ENCODE data around the gene STXBP6. TPM values are rescaled to one million over a fixed set of nuclear protein-coding genes. Genes with fewer than 3 reads are reported as not detected.

STXBP6 gene
- total and polyA plus RNA-seq, 7 donors, result 7.1 to 32.8 (median 14.3) TPM

DNA sequence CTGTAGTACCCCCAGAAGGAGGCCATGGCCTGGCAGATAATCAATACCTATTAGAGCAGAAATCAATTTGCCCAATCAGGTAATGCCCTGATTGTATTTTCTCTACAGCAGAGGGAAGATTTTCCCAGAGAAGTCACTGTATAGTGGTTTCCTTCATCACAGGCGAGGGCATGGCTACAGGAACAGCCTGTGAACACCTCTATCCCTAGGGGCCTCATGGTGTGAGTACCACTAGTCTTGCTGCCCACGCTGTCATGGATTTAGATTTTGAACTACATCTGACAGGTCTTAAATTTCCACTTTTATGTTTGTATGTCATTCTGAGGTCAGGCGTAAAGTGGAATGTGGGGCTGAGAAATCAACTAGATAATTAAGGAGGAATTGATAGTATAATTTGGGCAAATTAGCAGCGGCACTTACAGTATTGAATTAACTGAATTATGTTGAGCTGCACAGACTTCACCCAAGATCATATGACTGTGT lies 42.4 kb upstream of the STXBP6 start:
- Histone ChIP-seq H3K36me3 (no peaks in the 10 kb centered on the region), H3K9me3 (no peaks in the 10 kb centered on the region), H3K27ac (no peak overlapping the region), H3K27me3 (no peaks in the 10 kb centered on the region), H3K4me3 (no peak overlapping the region), H3K4me1 (no peaks in the 10 kb centered on the region)
- intact Hi-C loops (cut with DNase I), result no loop called here
- TF ChIP-seq, protein P1, sequence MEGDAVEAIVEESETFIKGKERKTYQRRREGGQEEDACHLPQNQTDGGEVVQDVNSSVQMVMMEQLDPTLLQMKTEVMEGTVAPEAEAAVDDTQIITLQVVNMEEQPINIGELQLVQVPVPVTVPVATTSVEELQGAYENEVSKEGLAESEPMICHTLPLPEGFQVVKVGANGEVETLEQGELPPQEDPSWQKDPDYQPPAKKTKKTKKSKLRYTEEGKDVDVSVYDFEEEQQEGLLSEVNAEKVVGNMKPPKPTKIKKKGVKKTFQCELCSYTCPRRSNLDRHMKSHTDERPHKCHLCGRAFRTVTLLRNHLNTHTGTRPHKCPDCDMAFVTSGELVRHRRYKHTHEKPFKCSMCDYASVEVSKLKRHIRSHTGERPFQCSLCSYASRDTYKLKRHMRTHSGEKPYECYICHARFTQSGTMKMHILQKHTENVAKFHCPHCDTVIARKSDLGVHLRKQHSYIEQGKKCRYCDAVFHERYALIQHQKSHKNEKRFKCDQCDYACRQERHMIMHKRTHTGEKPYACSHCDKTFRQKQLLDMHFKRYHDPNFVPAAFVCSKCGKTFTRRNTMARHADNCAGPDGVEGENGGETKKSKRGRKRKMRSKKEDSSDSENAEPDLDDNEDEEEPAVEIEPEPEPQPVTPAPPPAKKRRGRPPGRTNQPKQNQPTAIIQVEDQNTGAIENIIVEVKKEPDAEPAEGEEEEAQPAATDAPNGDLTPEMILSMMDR (IDR thresholded peaks at IDR 0.05), result no peak
- TF ChIP-seq POLR2AphosphoS5 (IDR thresholded peaks at IDR 0.05) (no peak), POLR2A (IDR thresholded peaks at IDR 0.05) (no peak), EP300 (IDR thresholded peaks at IDR 0.05) (no peak)
- no peak for DNase-seq
- 91 to 94% methylated on average over 4 of the region's 4 CpGs for WGBS, 2 donors

DNA sequence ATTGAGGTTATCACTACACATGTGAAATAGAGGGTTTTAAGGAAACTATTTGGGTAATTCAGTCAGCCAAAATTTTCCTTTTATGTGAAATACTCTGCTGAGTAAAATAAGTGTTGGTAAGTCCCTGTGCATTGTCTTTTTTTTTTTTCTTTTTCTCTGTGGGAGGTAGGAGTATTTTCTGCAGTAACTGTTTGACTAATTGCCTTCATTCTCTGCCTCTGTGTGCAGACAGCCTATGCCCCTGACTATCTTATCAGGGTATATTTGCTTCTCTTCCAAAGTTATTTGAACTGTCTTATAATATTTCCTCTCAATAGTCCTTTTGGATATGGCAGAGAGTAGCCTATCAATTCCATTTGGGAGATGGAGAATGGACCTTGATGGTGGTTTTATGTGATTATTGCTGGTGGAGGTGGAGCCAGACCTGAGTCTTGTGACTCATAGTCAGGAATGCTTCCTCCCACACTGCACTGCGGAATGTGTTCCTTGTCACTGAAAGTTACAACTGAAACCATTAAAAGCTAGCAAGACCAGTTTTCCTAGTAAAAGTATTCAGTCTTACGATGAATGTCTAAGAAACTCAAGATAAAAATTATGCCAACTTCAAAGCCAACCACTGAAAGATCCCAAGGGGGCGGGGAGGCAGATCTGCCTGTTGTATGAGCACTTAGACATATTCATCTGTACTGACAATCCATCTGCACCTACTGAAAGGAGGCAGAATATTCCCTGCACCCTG lies 40.9 kb upstream of the STXBP6 start:
- Histone ChIP-seq H3K27me3 (no peaks in the 10 kb centered on the region), H3K36me3 (no peaks in the 10 kb centered on the region), H3K4me1 (no peaks in the 10 kb centered on the region), H3K9me3 (no peaks in the 10 kb centered on the region), H3K4me3 (no peak overlapping the region), H3K27ac (no peak overlapping the region)
- 15 to 72% methylated on average over 3 of the region's 3 CpGs for WGBS, 2 donors
- no peak for DNase-seq
- intact Hi-C loops (cut with DNase I), result no loop called here
- TF ChIP-seq, protein P1 (IDR thresholded peaks at IDR 0.05), result no peak
- TF ChIP-seq POLR2AphosphoS5 (IDR thresholded peaks at IDR 0.05) (no peak), EP300 (IDR thresholded peaks at IDR 0.05) (no peak), POLR2A (IDR thresholded peaks at IDR 0.05) (no peak)

- Histone ChIP-seq H3K9me3 (no peaks in the 10 kb centered on the region), H3K27me3 (no peaks in the 10 kb centered on the region), H3K36me3 (no peaks in the 10 kb centered on the region), H3K4me1 (no peaks in the 10 kb centered on the region), H3K27ac (no peak overlapping the region), H3K4me3 (no peak overlapping the region)
- intact Hi-C loops (cut with DNase I), result no loop called here
- no peak for DNase-seq
- 74 to 94% methylated on average over 2 of the region's 2 CpGs for WGBS, 2 donors
- TF ChIP-seq POLR2AphosphoS5 (IDR thresholded peaks at IDR 0.05) (no peak), POLR2A (IDR thresholded peaks at IDR 0.05) (no peak)
- TF ChIP-seq, protein P1 (IDR thresholded peaks at IDR 0.05), result no peak
These were observed 40.3 kb upstream of the STXBP6 start for GRCh38 chr14:25090256-25090655.

GRCh38 chr14:25089496-25089895 lies 39.5 kb upstream of the STXBP6 start:
- no peak for DNase-seq
- 12 to 67% methylated on average over 1 of the region's 1 CpG for WGBS, 2 donors
- no peaks in the 10 kb centered on the region for H3K27me3 ChIP-seq
- H3K9me3 ChIP-seq, result no peaks in the 10 kb centered on the region
- H3K27ac ChIP-seq, result no peak overlapping the region
- intact Hi-C loops (cut with DNase I), result no loop called here
- no peak for TF ChIP-seq EP300 (IDR thresholded peaks at IDR 0.05)
- TF ChIP-seq, protein P1 (IDR thresholded peaks at IDR 0.05), result no peak
- no peak for TF ChIP-seq POLR2AphosphoS5 (IDR thresholded peaks at IDR 0.05)
- TF ChIP-seq POLR2A (IDR thresholded peaks at IDR 0.05), result no peak
- H3K4me3 ChIP-seq, result no peak overlapping the region
- H3K4me1 ChIP-seq, result no peaks in the 10 kb centered on the region
- H3K36me3 ChIP-seq, result no peaks in the 10 kb centered on the region
